ENCODE results near the gene ANKRD34B. TPM values are rescaled to one million over a fixed set of nuclear protein-coding genes. Genes with fewer than 3 reads are reported as not detected.

ANKRD34B gene
- total and polyA plus RNA-seq, 2 of the 13 experiments (the other 11 are each of a cell fraction or from before 2014, with no cell fraction given), result 0.01 to 0.04 TPM

GRCh38 chr5:80507663-80508062 is 62.4 kb downstream of the ANKRD34B start (continued):
- no peak for TF ChIP-seq U2AF2 (IDR thresholded peaks at IDR 0.05; ENCODE audit: low read depth, low read length)
- TF ChIP-seq ZNF549 (CRISPR knock-in tag; IDR thresholded peaks at IDR 0.05), result no peak
- no peak for TF ChIP-seq IKZF5 (CRISPR knock-in tag; IDR thresholded peaks at IDR 0.05)
- no peak for TF ChIP-seq ZNF383 (CRISPR knock-in tag; IDR thresholded peaks at IDR 0.05; ENCODE audit: borderline replicate concordance)
- TF ChIP-seq THAP11 (CRISPR knock-in tag; IDR thresholded peaks at IDR 0.05), result no peak
- TF ChIP-seq ZNF496 (CRISPR knock-in tag; IDR thresholded peaks at IDR 0.05; ENCODE audit: insufficient replicate concordance), result no peak
- TF ChIP-seq XRCC5 (optimal IDR thresholded peaks at IDR 0.05; ENCODE audit: low read length), result no peak
- TF ChIP-seq REXO4 (CRISPR knock-in tag; IDR thresholded peaks at IDR 0.05; ENCODE audit: borderline replicate concordance), result no peak

Small RNAs within 50 kb of the gene (small RNA-seq; reads per million reads assigned to genes)
- gene DBIP2 (ENCODE audit: insufficient read depth in 2 of 3, insufficient read length in 3 of 3, low read depth in 2 of 3, low replicate concordance in 1 of 3), result 0 reads per million in 3 experiments

Other genes with a start within 250 kb of the ANKRD34B start
- gene ZFYVE16, start 162.2 kb downstream of the ANKRD34B start, total RNA-seq (2016; rRNA removed; fragmentation: Illumina TruSeq; extraction: Trizol), result 33.3 and 55.7 TPM in 2 replicates
- 9.3 and 9.5 TPM in 2 replicates for gene ZFYVE16, start 162.2 kb downstream of the ANKRD34B start, polyA plus RNA-seq (2011; rRNA removed)
- 1.0 and 2.3 TPM in 2 replicates for gene FAM151B, start 82.2 kb downstream of the ANKRD34B start, total RNA-seq (2016; rRNA removed; fragmentation: Illumina TruSeq; extraction: Trizol)
- 0.54 and 0.61 TPM in 2 replicates for gene FAM151B, start 82.2 kb downstream of the ANKRD34B start, polyA plus RNA-seq (2011; rRNA removed)
- 16.4 and 19.6 TPM in 2 replicates for gene MSH3, start 84.4 kb upstream of the ANKRD34B start, total RNA-seq (2016; rRNA removed; fragmentation: Illumina TruSeq; extraction: Trizol)
- gene MSH3, start 84.4 kb upstream of the ANKRD34B start, polyA plus RNA-seq (2011; rRNA removed), result 2.9 and 4.0 TPM in 2 replicates
- 59.0 and 77.6 TPM in 2 replicates for gene DHFR, start 84.7 kb upstream of the ANKRD34B start, total RNA-seq (2016; rRNA removed; fragmentation: Illumina TruSeq; extraction: Trizol)
- 15.4 and 22.8 TPM in 2 replicates for gene DHFR, start 84.7 kb upstream of the ANKRD34B start, polyA plus RNA-seq (2011; rRNA removed)